HUES6 (cell line): ENCODE data around the gene CPAMD8.
"Not testable (repeated sequence)": the region's sequence is repeated elsewhere in the genome, so short reads cannot be mapped to it uniquely, and the experiment has no call there.

Source experiments
- H3K27ac ChIP-seq: 2 replicates; pipeline ENCODE4 v1.7.0; 2013; ENCODE audit warnings: low read depth, mild to moderate bottlenecking, low read length, inconsistent platforms
- H3K27me3 ChIP-seq: 2 replicates; pipeline ENCODE4 v1.6.1; 2013; ENCODE audit warnings: low read length; ENCODE audit not compliant: control insufficient read depth, insufficient read depth
- H3K36me3 ChIP-seq: 2 replicates; pipeline ENCODE4 v1.6.1; 2013; ENCODE audit warnings: low read length; ENCODE audit not compliant: control insufficient read depth, insufficient read depth
- H3K4me1 ChIP-seq: 2 replicates; pipeline ENCODE4 v1.6.1; 2013; ENCODE audit warnings: low read length; ENCODE audit not compliant: control insufficient read depth, insufficient read depth
- H3K4me3 ChIP-seq: 2 replicates; pipeline ENCODE4 v1.5.1; 2013; ENCODE audit warnings: low read depth, low read length
- H3K9ac ChIP-seq: one replicate; pipeline ENCODE4 v1.6.1; 2013; ENCODE audit warnings: mild to moderate bottlenecking, low read length
- H3K9me3 ChIP-seq: 2 replicates; pipeline ENCODE4 v1.6.1; 2013; ENCODE audit warnings: low read depth, low read length; ENCODE audit not compliant: control insufficient read depth, insufficient read depth

Gene CPAMD8

DNA sequence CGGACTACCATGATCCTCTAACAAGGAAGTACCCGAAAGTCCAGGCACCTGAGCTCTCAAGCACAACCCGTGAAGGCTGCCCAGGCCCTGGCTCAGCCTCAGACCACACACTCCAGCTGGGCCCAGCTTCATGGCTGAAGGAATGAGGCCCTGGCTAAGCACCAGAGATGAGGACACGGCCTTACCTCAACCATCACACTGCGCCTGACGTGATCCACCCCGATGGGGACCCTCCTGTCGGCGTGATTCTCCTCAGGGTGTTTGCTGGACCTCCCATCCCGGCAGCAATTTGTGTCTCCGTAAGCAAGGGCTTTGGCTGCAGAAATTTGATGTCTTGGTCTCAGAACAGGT lies 81.3 kb downstream of the CPAMD8 start:
- Histone ChIP-seq H3K4me3 (no peak overlapping the region), H3K9me3 (no peaks in the 10 kb centered on the region; the same call in 1 of the 2 replicates), H3K4me1 (peaks cover 6% of the 10 kb centered on the region; the same call in 1 of the 2 replicates), H3K27ac (no peak overlapping the region), H3K36me3 (no peaks in the 10 kb centered on the region), H3K27me3 (no peaks in the 10 kb centered on the region), H3K9ac (no peak overlapping the region)

DNA sequence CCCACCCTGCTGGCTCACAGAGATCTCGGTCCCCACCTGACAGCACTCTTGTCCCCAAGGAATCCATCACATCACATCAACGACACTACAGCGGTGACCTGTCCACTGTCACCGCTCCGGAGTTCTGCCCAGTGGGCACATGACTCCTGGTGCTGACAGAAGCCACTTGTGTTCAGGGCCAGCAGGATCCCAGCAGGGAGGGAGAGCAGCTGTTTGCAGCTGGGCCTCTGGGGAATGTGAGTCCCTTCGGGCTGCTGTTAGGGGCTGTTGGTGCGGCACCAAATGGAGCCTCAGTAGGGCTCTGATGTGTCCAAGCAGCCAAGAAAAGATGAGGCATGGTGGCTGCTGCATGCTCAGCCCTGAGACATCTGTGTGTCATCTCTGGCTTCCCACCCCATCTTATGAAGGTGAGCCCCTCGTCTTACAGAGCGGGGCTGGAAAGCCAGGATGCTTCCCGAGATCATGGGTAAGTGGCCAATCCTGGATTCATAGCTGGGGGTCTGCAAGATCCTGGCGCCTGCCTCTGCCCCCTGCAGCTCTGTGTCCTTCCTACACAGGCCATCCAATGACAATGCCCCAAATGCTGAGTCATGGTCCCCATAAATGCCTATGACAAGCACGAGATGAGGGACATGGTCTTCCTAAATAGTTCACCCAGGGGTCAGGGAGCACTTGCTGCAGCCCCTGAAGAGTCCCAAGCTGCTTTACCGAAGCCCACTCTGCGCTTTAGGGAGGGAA lies 81.8 kb downstream of the CPAMD8 start:
- H3K27ac ChIP-seq: no peak overlapping the region
- H3K36me3 ChIP-seq: no peaks in the 10 kb centered on the region
- H3K4me3 ChIP-seq: no peak overlapping the region
- H3K27me3 ChIP-seq: no peaks in the 10 kb centered on the region
- H3K4me1 ChIP-seq: peaks cover 6% of the 10 kb centered on the region; the same call in 1 of the 2 replicates
- H3K9me3 ChIP-seq: no peaks in the 10 kb centered on the region; the same call in 1 of the 2 replicates
- H3K9ac ChIP-seq: no peak overlapping the region

DNA sequence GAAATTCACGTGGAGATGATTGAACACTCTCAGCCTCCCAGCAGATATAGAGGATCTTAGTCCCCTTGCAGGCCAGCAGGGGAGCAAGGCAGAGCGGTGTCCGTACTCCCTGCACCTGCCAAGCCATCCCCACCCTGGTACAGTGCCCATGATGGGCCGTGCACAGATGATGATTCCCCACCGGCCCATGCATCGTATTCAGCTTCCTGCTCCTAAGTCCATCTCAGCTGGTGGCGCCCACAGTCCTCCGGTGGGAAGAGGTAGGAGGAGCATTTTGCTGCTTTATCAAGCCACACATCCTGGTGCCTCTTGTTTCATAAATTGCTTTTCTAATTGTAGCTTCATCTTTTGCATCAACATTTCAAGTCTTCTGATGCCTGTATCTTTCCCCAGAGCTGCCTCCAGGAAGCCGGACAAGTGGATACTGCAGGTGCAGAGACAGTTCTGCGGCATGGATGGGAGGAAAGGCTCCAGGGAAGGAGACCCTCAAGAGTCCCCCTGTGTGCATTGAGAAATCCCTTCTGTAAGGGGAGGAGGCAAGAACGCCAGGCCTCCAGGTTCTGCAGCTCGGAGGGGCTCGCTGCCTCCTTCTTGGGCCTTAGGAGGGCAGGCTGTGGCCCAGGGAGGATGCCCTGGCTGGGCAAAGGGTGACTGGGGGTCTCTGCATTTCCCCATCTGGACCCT lies 82.5 kb downstream of the CPAMD8 start:
- H3K27me3 ChIP-seq: no peaks in the 10 kb centered on the region
- H3K27ac ChIP-seq: no peak overlapping the region
- no peaks in the 10 kb centered on the region; the same call in 1 of the 2 replicates for H3K9me3 ChIP-seq

GRCh38 chr19:16943090-16943489 lies 83.5 kb downstream of the CPAMD8 start:
- H3K4me3 ChIP-seq, H3K27me3 ChIP-seq, H3K9ac ChIP-seq, H3K36me3 ChIP-seq, H3K9me3 ChIP-seq, H3K27ac ChIP-seq, H3K4me1 ChIP-seq: not testable (repeated sequence)

More for the DNA sequence above, 82.5 kb downstream of the CPAMD8 start:
- Histone ChIP-seq H3K36me3 (no peaks in the 10 kb centered on the region), H3K9ac (no peak overlapping the region), H3K4me1 (peaks cover 6% of the 10 kb centered on the region; the same call in 1 of the 2 replicates), H3K4me3 (no peak overlapping the region)

- H3K9ac ChIP-seq: no peak overlapping the region
- H3K9me3 ChIP-seq: no peaks in the 10 kb centered on the region; the same call in 1 of the 2 replicates
- H3K4me1 ChIP-seq: peaks cover 6% of the 10 kb centered on the region; the same call in 1 of the 2 replicates
- no peaks in the 10 kb centered on the region for H3K36me3 ChIP-seq
- no peak overlapping the region for H3K27ac ChIP-seq
- H3K27me3 ChIP-seq: no peaks in the 10 kb centered on the region
- H3K4me3 ChIP-seq: no peak overlapping the region
These were observed 84.0 kb downstream of the CPAMD8 start for GRCh38 chr19:16942583-16942982.

DNA sequence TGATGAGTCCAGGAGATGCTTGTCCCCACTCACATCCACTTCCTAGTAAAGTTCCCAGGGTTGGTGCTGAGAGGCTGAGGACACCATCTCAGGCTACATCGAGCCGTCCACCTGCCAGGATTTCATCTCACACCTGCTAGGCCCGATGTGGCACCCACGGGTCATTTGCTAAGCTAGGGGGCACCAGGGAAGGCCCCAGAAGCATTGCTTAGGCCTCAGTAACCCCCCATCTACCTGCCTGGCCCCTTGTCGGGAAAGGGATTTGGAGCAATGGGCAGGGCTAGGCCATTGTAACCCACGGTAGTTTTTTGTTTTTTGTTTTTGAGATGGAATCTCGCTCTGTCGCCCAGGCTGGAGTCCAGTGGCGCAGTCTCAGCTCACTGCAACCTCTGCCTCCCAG lies 86.0 kb downstream of the CPAMD8 start:
- H3K9ac ChIP-seq: no peak overlapping the region
- no peaks in the 10 kb centered on the region for H3K36me3 ChIP-seq
- peaks cover 6% of the 10 kb centered on the region; the same call in 1 of the 2 replicates for H3K4me1 ChIP-seq
- no peaks in the 10 kb centered on the region for H3K27me3 ChIP-seq
- peaks cover 1% of the 10 kb centered on the region; the same call in 1 of the 2 replicates for H3K9me3 ChIP-seq
- H3K27ac ChIP-seq: no peak overlapping the region
- H3K4me3 ChIP-seq: no peak overlapping the region

DNA sequence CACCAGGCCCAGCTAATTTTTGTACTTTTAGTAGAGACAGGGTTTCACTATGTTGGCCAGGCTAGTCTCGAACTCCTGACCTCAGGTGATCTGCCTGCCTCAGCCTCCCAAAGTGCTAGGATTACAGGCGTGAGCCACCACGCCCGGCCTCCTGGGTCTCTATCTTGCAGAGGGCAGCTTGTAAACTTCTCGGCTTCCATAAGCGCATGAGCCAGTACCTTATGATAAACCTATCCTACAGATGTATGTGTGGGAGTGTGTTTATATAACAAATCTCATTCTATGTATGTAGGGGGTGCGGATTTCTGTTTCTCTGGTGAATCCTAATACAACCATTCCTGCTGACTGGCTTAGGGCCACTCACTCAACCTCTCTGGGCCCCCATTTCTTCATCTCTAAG lies 86.5 kb downstream of the CPAMD8 start:
- not testable (repeated sequence) for H3K4me3 ChIP-seq, H3K4me1 ChIP-seq, H3K36me3 ChIP-seq, H3K27me3 ChIP-seq, H3K9me3 ChIP-seq, H3K9ac ChIP-seq, H3K27ac ChIP-seq

- no peaks in the 10 kb centered on the region for H3K4me1 ChIP-seq
- no peak overlapping the region for H3K9ac ChIP-seq
- no peak overlapping the region for H3K27ac ChIP-seq
- peaks cover 23% of the 10 kb centered on the region for H3K9me3 ChIP-seq
- no peak overlapping the region for H3K4me3 ChIP-seq
- H3K36me3 ChIP-seq: no peaks in the 10 kb centered on the region
- no peaks in the 10 kb centered on the region for H3K27me3 ChIP-seq
These were observed 88.4 kb downstream of the CPAMD8 start for GRCh38 chr19:16938211-16938610.

- not testable (repeated sequence) for H3K9ac ChIP-seq, H3K27ac ChIP-seq, H3K27me3 ChIP-seq
These were observed 88.8 kb downstream of the CPAMD8 start for GRCh38 chr19:16937796-16938195.

GRCh38 chr19:16936901-16937300 lies 89.7 kb downstream of the CPAMD8 start:
- H3K27ac ChIP-seq: no peak overlapping the region
- H3K4me1 ChIP-seq: no peaks in the 10 kb centered on the region
- H3K9ac ChIP-seq: no peak overlapping the region
- H3K4me3 ChIP-seq: no peak overlapping the region
- H3K27me3 ChIP-seq: no peaks in the 10 kb centered on the region
- H3K36me3 ChIP-seq: no peaks in the 10 kb centered on the region
- peaks cover 23% of the 10 kb centered on the region for H3K9me3 ChIP-seq

More at GRCh38 chr19:16937796-16938195, 88.8 kb downstream of the CPAMD8 start:
- H3K9me3 ChIP-seq: peaks cover 23% of the 10 kb centered on the region
- not testable (repeated sequence) for H3K4me3 ChIP-seq, H3K36me3 ChIP-seq, H3K4me1 ChIP-seq

DNA sequence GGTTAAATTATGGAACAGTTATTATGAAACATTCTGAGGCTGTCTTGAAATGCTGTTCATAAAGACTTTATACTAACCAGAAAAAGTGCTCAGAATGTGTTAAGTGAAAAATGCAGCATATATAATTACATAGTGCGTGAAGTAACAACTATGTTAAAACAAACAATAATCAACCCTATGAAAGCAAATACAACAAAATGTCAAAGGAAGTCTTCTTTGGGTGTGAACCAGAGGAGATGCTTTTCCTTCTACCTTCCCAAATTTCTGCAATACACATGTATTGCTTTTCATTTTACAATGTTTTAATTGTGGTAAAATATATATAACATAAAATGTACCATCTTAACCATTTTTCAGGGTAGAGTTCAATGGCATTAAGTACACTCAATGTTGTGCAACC lies 92.1 kb downstream of the CPAMD8 start:
- Histone ChIP-seq H3K9me3 (peaks cover 23% of the 10 kb centered on the region), H3K27ac (no peak overlapping the region), H3K36me3 (no peaks in the 10 kb centered on the region), H3K4me3 (no peak overlapping the region), H3K9ac (no peak overlapping the region), H3K4me1 (no peaks in the 10 kb centered on the region), H3K27me3 (no peaks in the 10 kb centered on the region)
